Stomach (tissue), 4 donors: ENCODE results near the gene ADCY4.

Source experiments
- EP300 ChIP-seq: sonication (generic); formaldehyde crosslinking; IDR thresholded peaks from one replicate; pipeline ENCODE4 v1.6.1; 2017; ENCODE audit warnings: antibody characterized with exemption
- POLR2A ChIP-seq, 4 donors: fragments of 450-650 bp; IDR thresholded peaks; one replicate each; pipeline ENCODE4 v1.6.1; 2016; ENCODE audit warnings: antibody characterized with exemption in 4 of 4, control low read depth in 2 of 4, mild to moderate bottlenecking in 1 of 4, moderate library complexity in 1 of 4
- POLR2AphosphoS5 ChIP-seq, 3 donors: sonication (generic); formaldehyde crosslinking; IDR thresholded peaks; one replicate each; pipeline ENCODE4 v1.6.1; 2016; ENCODE audit warnings: antibody characterized with exemption in 3 of 3
- TF ChIP-seq, protein P1 (sequence below), 7 experiments: fragments of 450-650 bp in 4 of 7; fragments of 200-600 bp in 3 of 7; sonication (generic) in 3 of 7; IDR thresholded peaks; one replicate each; pipeline ENCODE4 v1.5.1; 2016 to 2019; ENCODE audit warnings: antibody characterized with exemption in 7 of 7, control low read depth in 2 of 7, mild to moderate bottlenecking in 1 of 7

DNA sequence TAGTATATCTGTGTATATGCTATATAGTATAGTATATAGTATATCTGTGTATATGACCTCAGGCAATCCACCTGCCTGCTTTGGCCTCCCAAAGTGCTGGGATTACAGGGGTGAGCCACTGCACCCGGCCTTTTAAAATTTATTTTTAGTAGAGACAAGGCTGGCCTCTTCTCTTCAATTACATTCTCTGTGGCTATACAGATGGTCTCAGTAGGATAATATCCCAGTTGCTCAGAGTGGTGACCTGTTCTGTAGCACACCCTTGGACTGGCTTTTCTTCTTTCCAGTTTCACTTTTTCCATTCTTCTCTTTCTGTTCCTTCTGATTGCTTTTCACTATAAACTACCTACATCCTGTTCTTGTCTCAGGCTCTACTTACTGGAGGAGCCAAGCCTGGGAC, 30.0 kb upstream of the ADCY4 start:
- TF ChIP-seq POLR2A (IDR thresholded peaks at IDR 0.05) (no peak), POLR2AphosphoS5 (IDR thresholded peaks at IDR 0.05) (no peak), EP300 (no peak)
- TF ChIP-seq, protein P1, sequence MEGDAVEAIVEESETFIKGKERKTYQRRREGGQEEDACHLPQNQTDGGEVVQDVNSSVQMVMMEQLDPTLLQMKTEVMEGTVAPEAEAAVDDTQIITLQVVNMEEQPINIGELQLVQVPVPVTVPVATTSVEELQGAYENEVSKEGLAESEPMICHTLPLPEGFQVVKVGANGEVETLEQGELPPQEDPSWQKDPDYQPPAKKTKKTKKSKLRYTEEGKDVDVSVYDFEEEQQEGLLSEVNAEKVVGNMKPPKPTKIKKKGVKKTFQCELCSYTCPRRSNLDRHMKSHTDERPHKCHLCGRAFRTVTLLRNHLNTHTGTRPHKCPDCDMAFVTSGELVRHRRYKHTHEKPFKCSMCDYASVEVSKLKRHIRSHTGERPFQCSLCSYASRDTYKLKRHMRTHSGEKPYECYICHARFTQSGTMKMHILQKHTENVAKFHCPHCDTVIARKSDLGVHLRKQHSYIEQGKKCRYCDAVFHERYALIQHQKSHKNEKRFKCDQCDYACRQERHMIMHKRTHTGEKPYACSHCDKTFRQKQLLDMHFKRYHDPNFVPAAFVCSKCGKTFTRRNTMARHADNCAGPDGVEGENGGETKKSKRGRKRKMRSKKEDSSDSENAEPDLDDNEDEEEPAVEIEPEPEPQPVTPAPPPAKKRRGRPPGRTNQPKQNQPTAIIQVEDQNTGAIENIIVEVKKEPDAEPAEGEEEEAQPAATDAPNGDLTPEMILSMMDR (IDR thresholded peaks at IDR 0.05) = no peak
